NK-92 treated with Interleukin-12 subunit alpha and Interleukin-12 subunit beta, amount 100 ng/mL, for 24 hours (cell line): ENCODE measurements around the gene TTC34.

Experiments
- DNase-seq: peaks from one replicate; lab custom pipeline; 2025; lab: John Stamatoyannopoulos, UW

The TTC34 gene

DNA sequence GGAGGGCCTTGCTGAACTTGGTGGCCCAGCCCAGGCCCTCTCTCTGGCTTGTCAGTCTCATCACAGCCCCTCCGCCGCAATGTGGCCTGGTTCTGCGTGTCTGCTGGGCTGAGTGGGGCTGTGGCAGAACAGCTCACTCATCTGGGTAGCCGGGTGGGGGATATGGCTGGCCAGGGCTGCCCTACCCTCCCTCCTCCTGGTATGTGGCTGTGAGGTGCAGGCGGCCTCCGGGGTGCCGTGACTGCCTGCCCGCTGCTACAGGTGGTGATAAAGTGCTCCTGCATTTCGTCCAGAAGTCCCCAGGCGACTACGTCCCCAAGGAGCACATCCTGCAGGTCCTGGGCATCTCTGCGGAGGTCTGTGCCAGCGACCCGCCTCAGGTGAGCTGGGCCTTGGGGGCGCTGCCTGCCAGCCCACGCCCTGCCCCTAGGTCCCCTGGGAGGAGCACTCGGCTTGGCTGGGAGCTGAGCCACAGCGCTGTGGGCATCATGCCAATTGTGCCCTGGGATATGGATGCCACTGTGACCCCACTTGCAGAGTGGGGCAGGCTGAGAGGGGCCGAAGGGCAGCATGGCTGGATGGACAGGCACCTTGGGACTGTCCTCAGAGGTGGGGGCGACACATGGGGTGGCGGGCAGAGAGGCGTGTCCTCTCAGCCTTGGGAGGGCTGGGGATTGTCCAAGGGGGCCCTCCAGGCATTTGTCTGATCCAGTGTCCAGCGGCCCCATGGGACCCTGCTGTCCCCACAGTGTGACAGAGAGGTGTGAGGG lies 212.6 kb downstream of the TTC34 start:
- no peak for DNase-seq

GRCh38 chr1:2587860-2588571 lies 213.5 kb downstream of the TTC34 start:
- no peak for DNase-seq

DNA sequence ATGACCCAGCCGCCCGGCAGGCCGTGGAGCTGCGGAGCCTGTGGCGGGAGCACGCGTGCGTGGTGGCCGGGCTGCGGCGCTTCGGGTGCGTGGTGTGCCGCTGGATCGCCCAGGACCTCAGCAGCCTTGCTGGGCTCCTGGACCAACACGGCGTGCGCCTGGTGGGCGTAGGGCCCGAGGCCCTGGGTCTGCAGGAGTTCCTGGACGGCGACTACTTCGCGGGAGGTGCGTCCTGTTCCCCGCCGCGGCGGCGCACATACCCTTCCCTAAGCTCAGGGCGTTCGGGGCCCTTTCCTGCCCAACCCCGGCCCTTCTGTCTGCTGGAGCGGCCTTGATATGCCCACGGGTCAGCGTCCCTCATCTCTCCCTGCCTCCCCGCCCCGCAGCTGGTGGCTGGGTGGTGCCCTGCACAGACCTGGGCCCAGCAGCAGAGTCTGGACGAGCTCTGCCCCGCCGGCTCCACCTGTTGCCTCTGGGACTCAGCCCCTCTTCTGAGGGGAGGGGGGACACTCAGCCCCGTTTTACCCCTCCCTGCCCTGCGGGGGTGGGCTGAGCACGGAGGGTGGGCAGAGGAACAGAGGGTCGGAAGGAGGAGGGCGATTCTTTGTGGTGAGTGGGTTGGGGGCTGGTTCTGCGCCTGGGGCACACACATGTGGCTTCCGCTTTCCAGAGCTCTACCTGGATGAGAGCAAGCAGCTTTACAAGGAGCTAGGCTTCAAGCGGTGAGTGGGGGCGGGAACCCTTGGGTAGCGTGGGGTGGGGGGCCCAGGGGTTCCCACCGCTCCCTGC lies 214.2 kb downstream of the TTC34 start:
- DNase-seq: no peak

DNA sequence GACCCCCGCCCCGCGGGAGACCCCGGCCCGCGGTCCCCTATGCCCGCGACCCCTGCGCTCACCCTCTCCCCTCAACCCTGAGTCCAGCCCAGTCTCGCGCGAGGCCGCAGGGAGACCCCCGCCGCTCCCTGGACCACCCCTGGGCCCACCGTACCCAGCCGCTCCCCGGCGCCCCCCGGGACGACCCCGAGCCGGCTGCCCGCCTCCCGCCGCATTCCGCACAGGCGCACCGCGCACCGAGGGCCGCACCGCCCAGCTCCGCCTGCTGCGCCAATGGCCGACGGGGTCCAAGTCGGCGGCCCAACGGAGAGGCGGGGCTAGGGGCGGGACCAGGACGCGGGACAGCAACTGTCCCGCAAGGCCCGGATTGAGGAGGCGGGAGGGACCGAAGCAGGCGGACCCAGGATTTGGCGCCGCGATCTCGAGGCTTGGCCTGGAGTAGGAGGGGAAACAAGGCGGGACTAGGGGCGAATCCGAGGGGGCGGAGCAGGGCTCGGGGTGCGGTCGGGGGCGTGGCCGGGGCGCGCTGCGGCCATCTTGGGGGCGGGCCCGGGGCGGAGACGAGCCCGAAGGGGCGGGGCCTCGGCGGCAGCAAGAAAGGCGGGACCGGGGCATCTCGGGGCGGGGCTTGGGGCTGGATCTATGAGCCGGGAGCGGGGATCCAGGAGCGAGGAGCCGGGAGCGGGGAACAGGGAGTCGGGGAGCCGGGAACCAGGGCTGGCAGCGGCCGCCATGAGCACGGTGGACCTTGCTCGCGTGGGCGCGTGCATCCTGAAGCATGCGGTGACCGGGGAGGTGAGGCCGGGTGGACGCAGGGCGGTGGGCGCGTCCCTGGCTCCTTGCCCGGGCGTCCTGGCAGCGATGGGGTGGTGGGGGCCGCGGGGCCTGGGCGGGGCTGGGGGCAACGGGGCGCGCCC lies 215.1 kb downstream of the TTC34 start, which contains the start of gene PRXL2B:
TSS of gene PRXL2B (plus strand) at position 624 of the 917 bp plus-strand sequence. CDS start at position 733, 109 bp downstream.
- peak; percentile 96 for DNase-seq
